H54 (cell line): ENCODE data around the gene MLC1.

Experiments used
- DNase-seq: peaks from one replicate; pipeline ENCODE4 v3.0.0; 2011; ENCODE audit warnings: low spot score, mixed read lengths; ENCODE audit not compliant: insufficient read length
- FAIRE-seq: peaks from 3 replicates; lab custom pipeline; 2011; peaks lifted over from hg19 to GRCh38; lab: Jason Lieb, UNC
- POLR2A ChIP-seq: IDR thresholded peaks from 2 replicates; pipeline ENCODE4 v1.6.1; 2011; ENCODE audit warnings: low read depth, mild to moderate bottlenecking, low read length

MLC1 gene

DNA sequence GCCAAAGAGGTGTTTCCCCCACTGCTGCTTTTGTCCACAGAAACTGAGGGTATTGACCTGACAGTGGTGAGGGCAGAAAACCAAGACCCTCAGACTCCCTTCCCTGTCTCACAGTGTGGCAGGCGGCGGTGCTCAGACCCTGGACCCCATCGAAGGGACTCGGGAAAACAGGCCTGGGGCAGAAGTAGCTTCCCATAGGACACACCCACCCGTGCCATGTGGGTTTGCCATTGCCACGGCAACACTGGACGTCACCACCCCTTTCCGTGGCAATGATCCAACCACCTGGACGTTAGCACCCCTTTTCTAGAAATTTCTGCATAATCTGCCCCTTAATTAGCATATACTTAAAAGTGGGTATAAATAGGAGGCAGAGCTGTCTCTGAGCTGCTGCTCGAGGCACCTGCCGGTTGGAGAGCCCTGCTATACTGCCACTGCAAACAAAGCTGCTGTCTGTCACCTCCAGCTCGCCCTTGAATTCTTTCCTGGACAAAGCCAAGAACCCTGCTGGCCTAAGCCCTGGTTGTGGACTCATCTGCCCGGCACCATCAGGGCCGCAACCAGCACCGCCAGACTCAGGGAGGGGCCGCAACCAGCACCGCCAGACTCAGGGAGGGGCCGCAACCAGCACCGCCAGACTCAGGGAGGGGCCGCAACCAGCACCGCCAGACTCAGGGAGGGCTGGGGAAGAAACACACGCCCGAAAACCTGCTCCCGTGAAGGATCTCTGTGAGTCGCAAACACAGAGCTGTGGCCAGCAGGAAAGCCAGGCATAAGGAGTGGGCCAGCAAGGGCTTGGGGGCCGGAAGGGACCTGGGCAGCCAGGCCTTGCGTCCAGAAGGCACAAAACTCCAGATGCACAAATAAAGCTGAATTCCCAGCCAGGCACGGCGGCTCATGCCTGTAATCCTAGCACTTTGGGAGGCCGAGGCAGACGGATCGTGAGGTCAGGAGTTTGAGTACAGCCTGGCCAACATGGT is 10.4 kb downstream of the MLC1 start:
- DNase-seq (no peak), FAIRE-seq (no peak)
- no peak for TF ChIP-seq POLR2A

- no peak for FAIRE-seq
- DNase-seq: no peak
- no peak for TF ChIP-seq POLR2A
Observed at GRCh38 chr22:50074056-50074455, 11.2 kb downstream of the MLC1 start.

DNA sequence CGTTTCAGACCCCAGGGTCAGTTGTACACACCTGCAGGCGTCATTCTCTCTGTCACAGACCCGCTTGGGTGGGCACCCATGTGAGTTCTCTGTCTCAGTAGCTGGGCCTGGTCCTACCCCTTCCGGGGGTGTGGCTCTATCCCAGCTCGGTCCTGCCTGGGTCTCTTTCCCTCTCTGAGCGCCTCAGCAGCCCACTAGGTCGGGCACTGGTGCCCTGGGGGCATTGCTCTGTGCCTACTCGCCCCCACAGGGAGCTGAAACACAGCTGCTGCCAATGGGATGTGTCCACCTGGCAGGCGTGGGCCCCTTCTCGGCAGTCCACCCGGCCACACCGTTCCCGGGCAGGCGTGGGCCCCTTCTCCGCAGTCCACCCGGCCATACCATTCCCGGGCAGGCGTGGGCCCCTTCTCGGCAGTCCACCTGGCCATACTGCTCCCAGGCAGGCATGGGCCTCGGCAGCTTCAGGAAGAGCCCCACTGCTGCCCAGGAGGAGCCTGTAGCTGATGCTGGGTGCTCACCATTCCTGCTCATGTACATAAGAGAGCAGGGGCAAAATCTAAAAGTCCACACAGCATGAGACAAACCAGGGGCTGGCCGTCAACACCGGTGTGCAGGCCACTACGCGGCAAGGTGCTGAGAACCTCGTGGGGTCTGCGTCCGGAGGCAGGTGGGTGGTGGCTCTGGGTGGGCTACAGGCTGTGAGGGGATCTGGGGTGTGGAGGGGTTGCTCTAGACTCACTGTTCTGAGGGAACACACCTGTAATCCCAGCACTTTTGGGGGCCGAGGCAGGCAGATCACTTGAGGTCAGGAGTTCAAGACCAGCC is 12.3 kb downstream of the MLC1 start:
- no peak for DNase-seq
- TF ChIP-seq POLR2A: no peak
- FAIRE-seq: no peak

DNA sequence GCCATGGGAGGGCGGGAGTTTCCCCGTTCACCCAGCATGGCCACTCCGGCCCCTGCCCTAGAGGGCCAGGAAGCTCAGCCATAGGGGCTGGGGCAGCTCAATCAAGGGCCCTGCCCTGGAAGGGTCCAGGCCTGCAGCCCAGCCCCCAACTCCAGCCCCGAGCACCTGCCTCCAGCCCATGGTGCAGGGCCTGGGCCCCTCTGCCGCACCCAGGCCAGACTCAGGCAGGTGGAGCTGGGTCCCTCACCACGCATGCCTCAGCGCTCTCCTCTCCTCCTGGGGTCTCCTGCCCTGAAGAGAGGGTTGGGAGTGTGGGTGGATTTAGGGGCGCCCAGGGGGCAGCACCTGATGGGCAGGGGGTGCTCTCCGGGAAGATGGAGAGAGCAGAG is 13.1 kb downstream of the MLC1 start:
- no peak for FAIRE-seq
- no peak for DNase-seq
- TF ChIP-seq POLR2A: no peak

DNA sequence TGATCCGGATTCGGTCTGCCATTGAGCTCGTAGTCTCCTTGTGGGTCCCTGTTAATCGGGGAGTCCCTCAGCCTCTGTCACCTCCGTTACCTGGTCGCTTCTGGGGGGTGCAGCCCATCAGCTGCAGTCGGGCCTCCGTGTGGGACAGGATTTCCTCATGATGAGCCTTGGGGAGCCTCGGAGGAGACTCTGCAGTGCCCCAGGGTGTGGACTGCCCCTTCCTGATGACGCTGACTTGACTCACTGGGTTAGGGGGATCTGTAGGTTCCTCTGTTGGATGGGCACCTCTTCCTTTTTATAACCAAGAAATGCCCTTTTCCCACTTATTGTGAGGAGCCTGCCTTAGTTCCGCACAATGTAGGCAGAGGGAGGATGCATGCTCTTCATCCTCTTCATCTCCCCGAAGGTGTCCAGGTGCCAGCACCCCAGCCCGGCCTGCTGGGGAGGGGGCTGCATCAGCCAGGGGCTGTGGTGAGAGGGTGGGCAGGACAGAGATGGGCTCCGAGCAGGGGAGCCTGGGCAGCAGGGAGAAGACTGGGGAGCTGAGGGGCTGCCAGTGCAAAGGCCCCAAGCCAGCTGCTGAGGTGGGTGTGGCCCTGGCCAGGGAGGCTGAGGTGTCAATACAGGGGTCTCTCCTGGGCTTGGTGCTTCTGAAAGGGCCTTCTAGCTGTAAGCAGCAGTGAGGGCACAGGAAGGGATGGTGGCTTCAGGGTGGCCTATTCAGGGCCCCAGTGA is 13.6 kb downstream of the MLC1 start:
- no peak for TF ChIP-seq POLR2A
- FAIRE-seq: no peak
- DNase-seq: peak; percentile 36

- no peak for TF ChIP-seq POLR2A
- no peak for DNase-seq
- no peak for FAIRE-seq
Observed at GRCh38 chr22:50070366-50070765, 14.9 kb downstream of the MLC1 start.

DNA sequence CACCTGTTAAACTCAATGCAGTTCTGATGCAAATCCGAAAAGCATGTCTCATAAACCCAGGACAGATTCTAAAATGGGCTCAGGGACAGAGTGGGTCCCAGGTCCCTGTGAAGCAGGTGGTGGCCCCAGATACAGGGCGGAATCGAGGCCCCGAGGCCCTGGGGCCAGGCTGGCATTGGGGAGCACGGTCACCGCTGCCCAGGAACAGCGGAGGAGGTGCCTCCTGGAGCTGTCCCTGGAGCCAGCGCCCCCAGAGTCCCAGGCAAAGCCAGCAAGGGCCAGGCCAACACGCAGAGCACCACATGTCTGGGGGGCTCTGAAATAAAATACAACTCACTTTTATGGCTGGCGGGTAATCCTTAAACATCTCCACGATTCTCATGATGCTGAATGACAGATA is 17.1 kb downstream of the MLC1 start:
- FAIRE-seq (no peak), DNase-seq (no peak)
- TF ChIP-seq POLR2A: no peak

- FAIRE-seq (no peak), DNase-seq (no peak)
Observed at GRCh38 chr22:50067244-50067643, 18.0 kb downstream of the MLC1 start.

DNA sequence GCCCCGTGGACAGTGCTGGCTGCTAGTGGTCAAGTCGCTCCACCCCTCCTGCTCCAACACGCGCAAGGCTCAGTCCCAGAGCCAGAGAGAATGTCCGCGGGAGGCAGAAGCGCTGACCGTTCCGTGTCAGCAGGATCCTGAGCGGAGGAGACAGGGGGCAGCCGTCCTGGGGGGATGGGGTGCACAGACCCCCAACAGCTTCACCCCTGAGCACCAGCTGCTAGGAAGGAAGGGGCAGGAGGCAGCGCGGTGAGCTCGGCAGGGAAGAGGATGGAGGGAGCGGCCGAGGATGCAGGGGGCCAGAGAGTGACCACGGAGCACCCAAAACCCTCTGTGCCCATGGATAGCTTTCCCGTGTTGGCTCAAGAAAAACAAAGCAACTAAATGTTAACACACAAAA is 20.8 kb downstream of the MLC1 start:
- no peak for TF ChIP-seq POLR2A
- DNase-seq (no peak), FAIRE-seq (no peak)

More at GRCh38 chr22:50067244-50067643, 18.0 kb downstream of the MLC1 start:
- TF ChIP-seq POLR2A: no peak

DNA sequence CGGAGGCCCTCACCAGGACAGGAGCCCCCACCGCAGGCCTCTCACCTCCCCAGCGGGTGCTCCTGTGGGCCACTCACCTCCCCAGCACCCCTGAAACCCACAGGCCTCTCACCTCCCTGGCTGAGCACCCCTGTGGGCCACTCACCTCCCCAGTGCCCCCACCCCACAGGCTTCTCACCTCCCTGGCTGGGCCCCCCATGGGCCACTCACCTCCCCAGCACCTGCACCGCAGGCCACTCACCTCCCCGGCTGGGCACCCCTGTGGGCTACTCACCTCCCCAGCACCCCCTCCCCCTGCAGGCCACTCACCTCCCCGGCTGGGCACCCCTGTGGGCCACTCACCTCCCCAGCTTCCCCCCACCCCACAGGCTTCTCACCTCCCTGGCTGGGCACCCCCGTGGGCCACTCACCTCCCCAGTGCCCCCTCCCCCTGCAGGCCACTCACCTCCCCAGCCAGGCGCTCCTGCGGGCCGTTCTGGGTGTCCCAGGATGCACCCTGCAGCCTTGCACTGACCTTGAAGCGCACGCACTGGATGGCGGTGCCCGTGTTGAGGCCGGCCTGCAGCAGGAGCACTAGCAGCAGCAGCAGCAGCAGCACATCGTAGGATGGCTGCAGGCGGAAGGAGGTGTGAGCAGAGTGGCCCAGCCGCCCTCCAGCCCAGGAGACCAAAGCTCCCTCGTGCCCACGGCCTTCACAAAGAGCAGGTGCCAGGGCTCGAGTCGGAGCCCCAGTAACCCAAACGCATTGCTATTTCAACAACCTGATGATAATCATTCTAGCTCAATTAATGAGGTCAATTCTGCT is 21.4 kb downstream of the MLC1 start:
- no peak for TF ChIP-seq POLR2A
- FAIRE-seq (no peak), DNase-seq (no peak)

GRCh38 chr22:50062509-50063135 is 22.6 kb downstream of the MLC1 start:
- FAIRE-seq: no peak
- TF ChIP-seq POLR2A: no peak
- no peak for DNase-seq

DNA sequence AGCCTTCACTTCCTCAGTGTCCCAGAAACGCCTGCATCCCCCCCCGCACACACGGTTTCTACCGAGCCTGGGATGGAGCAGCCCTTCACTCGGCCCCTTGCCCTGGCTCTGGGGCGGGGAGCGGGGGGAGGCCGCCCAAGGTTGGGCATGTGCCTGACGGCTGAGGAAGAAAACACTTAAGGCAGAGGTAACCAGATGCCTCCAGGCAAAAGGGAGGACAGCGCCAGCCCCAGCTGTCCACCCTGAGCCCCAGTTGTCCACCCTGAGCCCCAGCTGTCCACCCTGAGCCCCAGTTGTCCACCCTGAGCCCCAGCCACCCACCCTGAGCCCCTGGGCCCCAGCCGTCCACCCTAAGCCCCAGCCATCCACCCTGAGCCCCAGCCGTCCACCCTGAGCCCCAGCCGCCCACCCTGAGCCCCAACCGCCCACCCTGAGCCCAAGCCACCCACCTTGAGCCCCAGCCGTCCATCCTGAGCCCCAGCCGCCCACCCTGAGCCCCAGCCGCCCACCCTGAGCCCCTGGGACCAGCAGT is 23.3 kb downstream of the MLC1 start:
- no peak for TF ChIP-seq POLR2A
- FAIRE-seq (no peak), DNase-seq (no peak)
